ENCODE data around the gene PBX4.

PBX4 gene

DNA sequence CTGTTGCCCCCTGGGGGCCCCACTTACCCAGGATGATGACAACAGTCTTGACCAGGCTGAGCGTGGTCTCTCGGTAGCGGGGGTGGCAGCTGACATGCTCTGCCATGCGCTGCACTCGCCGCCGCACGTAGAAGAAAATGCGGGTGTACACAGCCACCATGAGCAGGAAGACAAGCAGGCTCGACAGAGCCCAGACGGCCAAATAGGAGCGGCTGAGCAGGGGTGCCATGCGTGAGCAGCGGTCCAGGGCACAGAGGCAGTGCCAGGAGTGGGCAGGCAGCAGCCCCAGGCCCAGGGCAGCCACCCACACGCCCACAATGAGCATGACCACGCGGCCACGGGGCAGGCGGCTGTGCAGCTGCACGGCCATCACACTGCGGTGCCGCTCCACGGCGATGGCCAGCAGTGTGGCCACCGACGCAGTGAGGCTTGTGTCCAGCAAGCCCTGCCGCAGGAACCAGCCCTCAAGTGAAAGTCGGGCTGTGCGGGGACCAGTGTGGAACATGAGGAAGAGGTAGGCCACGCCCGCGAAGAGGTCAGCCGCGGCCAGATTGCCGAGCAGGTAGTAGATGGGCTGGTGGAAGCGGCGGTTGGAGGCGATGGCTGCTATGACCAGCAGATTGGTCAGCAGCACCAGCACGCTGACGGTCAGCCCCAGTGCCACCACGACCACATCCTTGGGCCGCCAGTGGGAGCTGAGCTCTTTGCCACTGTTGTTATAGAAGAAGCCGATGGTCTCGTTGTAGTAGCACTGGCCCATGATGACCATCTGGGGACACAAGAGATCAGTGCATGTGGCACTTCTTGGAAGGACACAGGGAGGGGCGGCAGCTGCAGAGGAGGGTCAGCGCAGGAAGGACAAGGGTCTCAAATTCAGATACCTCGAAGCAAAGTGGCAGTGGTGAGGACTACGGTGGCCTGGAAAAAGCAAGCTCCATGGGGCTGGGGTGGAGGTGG lies 8.3 kb upstream of the PBX4 start:
- no peak for TF ChIP-seq CTCF (IDR thresholded peaks at IDR 0.05; ENCODE audit: low read depth, low read length, missing control alignments)
- H3K4me3 ChIP-seq (replicated peaks; ENCODE audit: low read depth, low read length): no peak overlapping the region
- no peak for DNase-seq (ENCODE audit: extremely low read depth, low read depth)

- no peak overlapping the region for H3K4me3 ChIP-seq (replicated peaks; ENCODE audit: low read depth, low read length)
- DNase-seq (ENCODE audit: extremely low read depth, low read depth): no peak
- no peak for TF ChIP-seq CTCF (IDR thresholded peaks at IDR 0.05; ENCODE audit: low read depth, low read length, missing control alignments)
These were observed 5.6 kb upstream of the PBX4 start for GRCh38 chr19:19624032-19624570.

GRCh38 chr19:19623383-19623782 lies 4.9 kb upstream of the PBX4 start:
- no peak for DNase-seq (ENCODE audit: extremely low read depth, low read depth)
- no peak for TF ChIP-seq CTCF (IDR thresholded peaks at IDR 0.05; ENCODE audit: low read depth, low read length, missing control alignments)
- H3K4me3 ChIP-seq (replicated peaks; ENCODE audit: low read depth, low read length): no peak overlapping the region

DNA sequence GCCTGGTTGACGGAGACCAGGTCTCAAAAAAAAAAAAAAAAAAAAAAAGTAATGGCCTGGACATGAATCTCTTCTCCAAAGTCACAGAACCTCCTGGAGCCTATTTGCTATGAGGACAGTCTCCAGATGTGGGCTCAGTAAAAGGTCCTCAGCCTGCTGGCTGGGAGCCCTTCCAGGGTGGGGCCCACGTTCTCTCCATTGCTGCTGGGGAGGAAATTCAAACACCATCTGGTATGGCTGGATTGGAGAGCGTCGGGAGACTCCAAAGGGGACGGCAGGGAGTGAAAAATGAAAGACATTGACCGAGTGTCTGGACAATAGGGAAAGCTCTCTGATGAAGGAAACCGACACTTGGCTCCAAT lies 1.3 kb upstream of the PBX4 start:
- TF ChIP-seq CTCF (IDR thresholded peaks at IDR 0.05; ENCODE audit: low read depth, low read length, missing control alignments): no peak
- DNase-seq (ENCODE audit: extremely low read depth, low read depth): no peak
- H3K4me3 ChIP-seq (replicated peaks; ENCODE audit: low read depth, low read length): no peak overlapping the region

GRCh38 chr19:19619181-19619848 lies 828 bp upstream of the PBX4 start:
- no peak for DNase-seq (ENCODE audit: extremely low read depth, low read depth)
- no peak overlapping the region for H3K4me3 ChIP-seq (replicated peaks; ENCODE audit: low read depth, low read length)
- no peak for TF ChIP-seq CTCF (IDR thresholded peaks at IDR 0.05; ENCODE audit: low read depth, low read length, missing control alignments)

- no peak for DNase-seq (ENCODE audit: extremely low read depth, low read depth)
- no peak for TF ChIP-seq CTCF (IDR thresholded peaks at IDR 0.05; ENCODE audit: low read depth, low read length, missing control alignments)
- H3K4me3 ChIP-seq (replicated peaks; ENCODE audit: low read depth, low read length): no peak overlapping the region
These were observed 3.4 kb downstream of the PBX4 start for GRCh38 chr19:19615086-19615485.
